Measurements from ENCODE around the gene CABLES2. TPM values are rescaled to one million over a fixed set of nuclear protein-coding genes. Genes with fewer than 3 reads are reported as not detected.

The CABLES2 gene
- 3.6 and 4.8 TPM in 2 replicates for polyA plus RNA-seq (2011; rRNA removed)
- polyA minus RNA-seq (2011; rRNA and poly(A)+ RNA removed): 4.2 and 5.3 TPM in 2 replicates

GRCh38 chr20:62407221-62407992, at the start of gene CABLES2:
TSS of gene CABLES2 (minus strand) at chr20:62407285. CDS start at chr20:62407276, 9 bp downstream.
- Histone ChIP-seq H3K36me3 (ENCODE audit: control insufficient read depth, insufficient read depth, low read length) (no peaks in the 10 kb centered on the region), H3K4me3 (ENCODE audit: low read depth, low read length) (peak within 1 kb of the TSS; percentile 74), H3K27me3 (ENCODE audit: control insufficient read depth, insufficient read depth, low read length) (no peaks in the 10 kb centered on the region)
- DNase-seq (ENCODE audit: low read depth): peak; percentile 46
- TF ChIP-seq CTCF (IDR thresholded peaks at IDR 0.05; ENCODE audit: insufficient read depth, low read depth, low read length): no peak
- ChIA-PET POLR2A (no interaction called here), CTCF (interaction anchor here (0.7 kb wide), 1 partner anchor 212 kb away, joined by 3 read pairs; no protein-coding TSS in a partner anchor)

GRCh38 chr20:62455929-62456328, 48.8 kb upstream of the CABLES2 start:
- POLR2A ChIA-PET: no interaction called here
- Histone ChIP-seq H3K4me3 (ENCODE audit: low read depth, low read length) (no peak overlapping the region), H3K27me3 (ENCODE audit: control insufficient read depth, insufficient read depth, low read length) (peaks cover 4% of the 10 kb centered on the region), H3K36me3 (ENCODE audit: control insufficient read depth, insufficient read depth, low read length) (no peaks in the 10 kb centered on the region)
- CTCF ChIA-PET: no interaction called here
- TF ChIP-seq CTCF (IDR thresholded peaks at IDR 0.05; ENCODE audit: insufficient read depth, low read depth, low read length): no peak
- no peak for DNase-seq (ENCODE audit: low read depth)

- TF ChIP-seq CTCF (IDR thresholded peaks at IDR 0.05; ENCODE audit: insufficient read depth, low read depth, low read length): no peak
- H3K4me3 ChIP-seq (ENCODE audit: low read depth, low read length): no peak overlapping the region
- ChIA-PET POLR2A (no interaction called here), CTCF (no interaction called here)
- H3K27me3 ChIP-seq (ENCODE audit: control insufficient read depth, insufficient read depth, low read length): peaks cover 4% of the 10 kb centered on the region
- no peaks in the 10 kb centered on the region for H3K36me3 ChIP-seq (ENCODE audit: control insufficient read depth, insufficient read depth, low read length)
- no peak for DNase-seq (ENCODE audit: low read depth)
Observed at GRCh38 chr20:62454904-62455636, 48.0 kb upstream of the CABLES2 start.

- POLR2A ChIA-PET: no interaction called here
- Histone ChIP-seq H3K4me3 (ENCODE audit: low read depth, low read length) (no peak overlapping the region), H3K36me3 (ENCODE audit: control insufficient read depth, insufficient read depth, low read length) (no peaks in the 10 kb centered on the region), H3K27me3 (ENCODE audit: control insufficient read depth, insufficient read depth, low read length) (peaks cover 4% of the 10 kb centered on the region)
- CTCF ChIA-PET: no interaction called here
- no peak for DNase-seq (ENCODE audit: low read depth)
- no peak for TF ChIP-seq CTCF (IDR thresholded peaks at IDR 0.05; ENCODE audit: insufficient read depth, low read depth, low read length)
Observed at GRCh38 chr20:62453186-62453808, 46.2 kb upstream of the CABLES2 start.

All from BJ (cell line).